Activated CD4-positive, alpha-beta T cell treated with anti-CD3 and anti-CD28 coated beads for 36 hours (primary cell): ENCODE data around the gene CCDC85C. TPM values are rescaled to one million over a fixed set of nuclear protein-coding genes. Genes with fewer than 3 reads are reported as not detected.

ENCODE experiments used
- ATAC-seq: fragments of 200-7000 bp; cut with Tn5 transposase; one replicate; pipeline ENCODE4 v1.10.0; 2021; ENCODE audit warnings: mild to moderate bottlenecking, moderate library complexity
- CTCF ChIA-PET: fragments of 350-600 bp; sonication (Branson Sonifier 250); formaldehyde crosslinking; loops from one replicate; lab custom pipeline; 2021; ENCODE audit warnings: antibody characterized with exemption; lab: Charles Lee
- POLR2A ChIA-PET: fragments of 350-600 bp; sonication (Branson Sonifier 250); formaldehyde crosslinking; loops from one replicate; lab custom pipeline; 2021; ENCODE audit warnings: antibody characterized with exemption, inconsistent platforms; lab: Charles Lee
- DNase-seq: peaks from one replicate; pipeline ENCODE4 v3.0.0-alpha.2; 2020
- H3K27ac Mint-ChIP-seq: one replicate; pipeline ENCODE4 v1.8.0; 2021; ENCODE audit warnings: mixed read lengths
- H3K27me3 Mint-ChIP-seq: one replicate; pipeline ENCODE4 v1.8.0; 2021; ENCODE audit warnings: mixed read lengths
- H3K36me3 Mint-ChIP-seq: one replicate; pipeline ENCODE4 v1.8.0; 2021; ENCODE audit warnings: low read depth, mixed read lengths
- H3K4me1 Mint-ChIP-seq: one replicate; pipeline ENCODE4 v1.8.0; 2021; ENCODE audit warnings: mixed read lengths
- H3K4me3 Mint-ChIP-seq: one replicate; pipeline ENCODE4 v1.8.0; 2021; ENCODE audit warnings: mild to moderate bottlenecking, moderate library complexity, mixed read lengths
- H3K9me3 Mint-ChIP-seq: one replicate; pipeline ENCODE4 v1.8.0; 2021; ENCODE audit warnings: low read depth, mixed read lengths
- intact Hi-C, 2 experiments: fragments of 100-400 bp; cut with DNase I in 1 of 2; cut with micrococcal nuclease in 1 of 2; formaldehyde crosslinking; loops; one replicate each; pipeline versions ENCODE4 v1.14.2 to v1.15.1; 2022 to 2024; cut with DNase I, micrococcal nuclease
- total RNA-seq, 2 experiments: library from RNA; stranded (reverse); gene quantifications; one replicate each; pipeline ENCODE4 v1.2.3, GENCODE V29; 2021

Gene CCDC85C
- total RNA-seq, 2 experiments from 2014 or later: 6.1 to 6.2 TPM

- POLR2A ChIA-PET: no interaction called here
- DNase-seq (no peak), ATAC-seq (no peak)
- no peak overlapping the region for H3K4me3 Mint-ChIP-seq
- H3K9me3 Mint-ChIP-seq: no peaks in the 10 kb centered on the region
- CTCF ChIA-PET: no interaction called here
- H3K4me1 Mint-ChIP-seq: peaks cover 7% of the 10 kb centered on the region
- H3K27me3 Mint-ChIP-seq: no peaks in the 10 kb centered on the region
- no peaks in the 10 kb centered on the region for H3K36me3 Mint-ChIP-seq
- intact Hi-C loops: no loop called here
- no peak overlapping the region for H3K27ac Mint-ChIP-seq
Measured at GRCh38 chr14:99539491-99539890, 64.5 kb downstream of the CCDC85C start.

GRCh38 chr14:99538733-99539132 lies 65.3 kb downstream of the CCDC85C start:
- intact Hi-C loops: no loop called here
- ChIA-PET CTCF (no interaction called here), POLR2A (no interaction called here)
- no peak overlapping the region for H3K27ac Mint-ChIP-seq
- H3K4me3 Mint-ChIP-seq: no peak overlapping the region
- H3K36me3 Mint-ChIP-seq: no peaks in the 10 kb centered on the region
- ATAC-seq (no peak), DNase-seq (no peak)
- H3K4me1 Mint-ChIP-seq: peaks cover 7% of the 10 kb centered on the region
- H3K9me3 Mint-ChIP-seq: no peaks in the 10 kb centered on the region
- H3K27me3 Mint-ChIP-seq: no peaks in the 10 kb centered on the region

GRCh38 chr14:99538275-99538674 lies 65.7 kb downstream of the CCDC85C start:
- DNase-seq (no peak), ATAC-seq (no peak)
- H3K4me3 Mint-ChIP-seq: no peak overlapping the region
- H3K4me1 Mint-ChIP-seq: peaks cover 7% of the 10 kb centered on the region
- ChIA-PET POLR2A (no interaction called here), CTCF (no interaction called here)
- intact Hi-C loops: no loop called here
- H3K36me3 Mint-ChIP-seq: no peaks in the 10 kb centered on the region
- H3K9me3 Mint-ChIP-seq: no peaks in the 10 kb centered on the region
- H3K27me3 Mint-ChIP-seq: no peaks in the 10 kb centered on the region
- H3K27ac Mint-ChIP-seq: no peak overlapping the region

GRCh38 chr14:99537399-99537798 lies 66.6 kb downstream of the CCDC85C start:
- Mint-ChIP-seq H3K27ac (no peak overlapping the region), H3K36me3 (no peaks in the 10 kb centered on the region), H3K4me1 (peaks cover 7% of the 10 kb centered on the region), H3K4me3 (no peak overlapping the region), H3K27me3 (no peaks in the 10 kb centered on the region), H3K9me3 (no peaks in the 10 kb centered on the region)
- intact Hi-C loops: no loop called here
- ATAC-seq: no peak
- DNase-seq: no peak
- ChIA-PET CTCF (no interaction called here), POLR2A (no interaction called here)

GRCh38 chr14:99535908-99536778 lies 67.9 kb downstream of the CCDC85C start:
- Mint-ChIP-seq H3K9me3 (no peaks in the 10 kb centered on the region), H3K4me3 (no peak overlapping the region), H3K27me3 (no peaks in the 10 kb centered on the region), H3K4me1 (peaks cover 2% of the 10 kb centered on the region), H3K27ac (no peak overlapping the region), H3K36me3 (no peaks in the 10 kb centered on the region)
- POLR2A ChIA-PET: no interaction called here
- DNase-seq: no peak
- ATAC-seq: no peak
- CTCF ChIA-PET: no interaction called here
- intact Hi-C loops: no loop called here

GRCh38 chr14:99535448-99535847 lies 68.6 kb downstream of the CCDC85C start:
- intact Hi-C loops: no loop called here
- Mint-ChIP-seq H3K27me3 (no peaks in the 10 kb centered on the region), H3K27ac (no peak overlapping the region), H3K36me3 (no peaks in the 10 kb centered on the region), H3K4me3 (no peak overlapping the region), H3K4me1 (no peaks in the 10 kb centered on the region), H3K9me3 (no peaks in the 10 kb centered on the region)
- ChIA-PET POLR2A (no interaction called here), CTCF (no interaction called here)
- no peak for DNase-seq
- ATAC-seq: no peak

- H3K4me1 Mint-ChIP-seq: no peaks in the 10 kb centered on the region
- ATAC-seq: no peak
- intact Hi-C loops: no loop called here
- H3K4me3 Mint-ChIP-seq: no peak overlapping the region
- DNase-seq: no peak
- no peaks in the 10 kb centered on the region for H3K27me3 Mint-ChIP-seq
- H3K9me3 Mint-ChIP-seq: no peaks in the 10 kb centered on the region
- no peaks in the 10 kb centered on the region for H3K36me3 Mint-ChIP-seq
- CTCF ChIA-PET: no interaction called here
- POLR2A ChIA-PET: no interaction called here
- no peak overlapping the region for H3K27ac Mint-ChIP-seq
Measured at GRCh38 chr14:99534863-99535262, 69.1 kb downstream of the CCDC85C start.

- Mint-ChIP-seq H3K27ac (no peak overlapping the region), H3K36me3 (no peaks in the 10 kb centered on the region), H3K27me3 (no peaks in the 10 kb centered on the region), H3K4me1 (no peaks in the 10 kb centered on the region), H3K9me3 (no peaks in the 10 kb centered on the region), H3K4me3 (no peak overlapping the region)
- ChIA-PET POLR2A (no interaction called here), CTCF (no interaction called here)
- ATAC-seq: no peak
- intact Hi-C loops: no loop called here
- no peak for DNase-seq
Measured at GRCh38 chr14:99534333-99534732, 69.7 kb downstream of the CCDC85C start.

- CTCF ChIA-PET: interaction anchor here (0.6 kb wide), 2 partner anchors 124 to 391 kb away, joined by 3 read pairs; no protein-coding TSS in a partner anchor
Measured at GRCh38 chr14:99532310-99532709, 71.7 kb downstream of the CCDC85C start.

GRCh38 chr14:99531251-99532096 lies 72.5 kb downstream of the CCDC85C start:
- no peak overlapping the region for H3K4me3 Mint-ChIP-seq
- intact Hi-C loops: no loop called here
- DNase-seq (no peak), ATAC-seq (no peak)
- POLR2A ChIA-PET: no interaction called here
- H3K36me3 Mint-ChIP-seq: no peaks in the 10 kb centered on the region
- CTCF ChIA-PET: interaction anchor here (1.4 kb wide), 1 partner anchor 10 kb away, joined by 3 read pairs; no protein-coding TSS in a partner anchor
- no peak overlapping the region for H3K27ac Mint-ChIP-seq
- no peaks in the 10 kb centered on the region for H3K4me1 Mint-ChIP-seq
- H3K9me3 Mint-ChIP-seq: no peaks in the 10 kb centered on the region
- no peaks in the 10 kb centered on the region for H3K27me3 Mint-ChIP-seq

More at GRCh38 chr14:99532310-99532709, 71.7 kb downstream of the CCDC85C start:
- intact Hi-C loops: no loop called here
- Mint-ChIP-seq H3K36me3 (no peaks in the 10 kb centered on the region), H3K27ac (no peak overlapping the region), H3K4me3 (no peak overlapping the region), H3K9me3 (no peaks in the 10 kb centered on the region), H3K4me1 (no peaks in the 10 kb centered on the region), H3K27me3 (no peaks in the 10 kb centered on the region)
- POLR2A ChIA-PET: no interaction called here
- ATAC-seq (no peak), DNase-seq (no peak)

- no peak overlapping the region for H3K4me3 Mint-ChIP-seq
- H3K36me3 Mint-ChIP-seq: no peaks in the 10 kb centered on the region
- H3K27me3 Mint-ChIP-seq: no peaks in the 10 kb centered on the region
- H3K4me1 Mint-ChIP-seq: no peaks in the 10 kb centered on the region
- H3K27ac Mint-ChIP-seq: no peak overlapping the region
- no peaks in the 10 kb centered on the region for H3K9me3 Mint-ChIP-seq
- POLR2A ChIA-PET: no interaction called here
- ATAC-seq (no peak), DNase-seq (no peak)
- CTCF ChIA-PET: interaction anchor here (1.4 kb wide), 1 partner anchor 11 kb away, joined by 3 read pairs; no protein-coding TSS in a partner anchor
- intact Hi-C loops: no loop called here
Measured at GRCh38 chr14:99530407-99531155, 73.4 kb downstream of the CCDC85C start.
